ENCODE data around the gene TSSC4.

TSSC4 gene

DNA sequence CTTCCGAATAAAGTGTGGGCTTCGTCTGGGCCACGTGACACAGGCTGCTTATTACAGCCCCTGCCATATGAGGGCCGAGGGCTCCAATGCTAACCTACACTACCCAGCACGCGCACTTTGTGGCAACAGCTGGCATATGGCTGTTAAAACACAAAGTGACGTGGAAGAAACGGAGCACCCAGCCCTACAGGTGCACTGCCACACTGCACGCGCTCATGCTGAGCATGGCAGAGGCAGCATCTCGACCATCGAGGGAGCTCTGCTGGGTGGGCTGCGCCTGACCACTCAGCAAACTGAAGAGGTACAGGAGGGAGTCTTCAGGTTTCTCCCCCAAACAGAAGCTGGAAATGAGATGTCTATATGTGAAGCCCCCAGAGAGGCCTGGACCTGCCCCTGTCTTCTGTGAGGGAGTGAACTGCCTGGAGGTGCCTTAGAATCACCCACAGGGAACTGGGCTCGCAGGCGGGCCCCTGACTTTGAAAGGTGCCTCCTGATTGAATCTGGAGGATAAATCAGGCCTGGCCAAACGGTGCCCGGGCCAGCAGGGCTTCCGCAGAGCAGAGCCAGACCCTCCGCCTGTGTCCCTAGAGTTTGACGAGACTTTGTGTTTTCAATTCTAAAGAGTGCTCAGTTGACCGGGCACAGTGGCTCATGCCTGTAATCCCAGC, 18.3 kb downstream of the TSSC4 start:
- no peak for DNase-seq (ENCODE audit: low read depth)

DNA sequence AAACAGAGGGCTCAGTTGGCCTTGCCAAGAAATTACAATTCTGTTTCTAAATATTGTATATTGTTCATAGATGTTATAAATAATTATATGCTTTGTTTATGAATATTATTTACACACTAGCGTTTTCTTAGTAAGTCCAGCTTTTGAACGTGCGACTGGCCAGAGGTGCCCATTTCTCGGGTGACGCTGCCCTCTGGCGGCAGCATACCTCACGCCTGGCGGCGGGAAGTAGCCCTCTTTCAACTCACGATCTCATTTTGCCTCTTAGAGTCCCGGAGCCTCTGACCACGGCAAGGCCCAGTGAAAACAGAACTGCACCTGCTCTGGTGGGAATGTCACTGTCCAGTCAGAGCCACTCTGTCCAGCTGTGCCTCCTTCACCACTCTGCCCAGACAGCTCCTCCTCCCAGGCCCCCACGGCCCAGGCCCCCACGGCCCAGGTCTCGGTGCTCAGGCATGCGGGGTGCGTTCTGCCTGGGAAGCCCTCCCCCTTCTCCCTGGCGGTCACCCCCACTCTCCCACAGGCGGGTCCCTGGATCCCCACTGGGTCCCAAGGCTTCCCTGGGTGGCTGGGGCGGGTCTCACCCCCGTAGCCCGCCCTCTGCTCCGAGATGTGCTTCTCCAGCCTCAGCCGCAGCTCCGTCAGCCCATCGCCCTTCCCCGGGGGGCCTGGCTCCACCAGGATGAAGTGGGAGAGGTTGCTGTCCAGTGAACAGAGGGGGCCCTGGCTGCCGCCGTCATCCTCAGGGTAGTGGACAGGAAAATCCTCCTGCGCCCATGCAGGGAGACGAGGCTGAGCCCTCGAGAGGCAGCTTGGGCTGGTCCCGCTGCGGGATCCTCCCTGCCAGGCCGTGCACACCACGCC, 19.3 kb downstream of the TSSC4 start:
- DNase-seq (ENCODE audit: low read depth): peak; percentile 36

DNA sequence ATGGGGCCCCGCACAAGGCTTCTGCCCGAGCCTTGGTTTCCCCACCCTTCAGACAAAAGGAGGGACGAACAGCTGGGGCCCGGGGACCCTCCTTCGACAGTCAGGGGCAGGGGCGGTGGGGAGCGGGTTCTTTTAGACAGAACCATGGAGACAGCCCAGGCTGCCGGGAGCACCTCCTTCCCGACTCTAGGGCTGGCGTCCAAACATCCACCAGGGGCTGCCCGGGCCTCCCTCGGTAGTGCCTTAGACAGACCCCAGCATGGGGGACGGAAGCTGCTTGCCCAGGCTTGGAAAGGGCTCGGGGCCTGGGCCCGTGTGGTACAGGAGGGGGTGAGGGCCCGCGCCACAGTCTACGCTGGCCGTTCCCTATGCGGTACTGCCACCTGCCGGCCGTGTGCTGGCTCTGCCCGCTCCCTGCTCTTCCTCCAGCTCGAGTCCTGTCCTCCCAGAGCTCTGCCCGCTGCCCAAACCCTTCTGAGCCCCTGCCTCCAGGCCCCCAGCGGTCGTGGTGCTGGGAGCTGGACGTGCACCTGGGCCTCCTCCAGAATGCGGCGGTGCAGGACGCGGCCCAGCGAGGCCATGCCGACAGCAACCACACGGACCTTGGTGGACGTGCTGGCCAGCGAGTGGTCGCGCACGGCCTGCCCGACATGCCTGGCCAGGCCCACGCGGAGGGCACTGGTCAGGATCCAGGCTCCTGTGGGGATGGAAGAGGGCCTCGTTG, 20.1 kb downstream of the TSSC4 start:
- peak; percentile 52 for DNase-seq (ENCODE audit: low read depth)

DNA sequence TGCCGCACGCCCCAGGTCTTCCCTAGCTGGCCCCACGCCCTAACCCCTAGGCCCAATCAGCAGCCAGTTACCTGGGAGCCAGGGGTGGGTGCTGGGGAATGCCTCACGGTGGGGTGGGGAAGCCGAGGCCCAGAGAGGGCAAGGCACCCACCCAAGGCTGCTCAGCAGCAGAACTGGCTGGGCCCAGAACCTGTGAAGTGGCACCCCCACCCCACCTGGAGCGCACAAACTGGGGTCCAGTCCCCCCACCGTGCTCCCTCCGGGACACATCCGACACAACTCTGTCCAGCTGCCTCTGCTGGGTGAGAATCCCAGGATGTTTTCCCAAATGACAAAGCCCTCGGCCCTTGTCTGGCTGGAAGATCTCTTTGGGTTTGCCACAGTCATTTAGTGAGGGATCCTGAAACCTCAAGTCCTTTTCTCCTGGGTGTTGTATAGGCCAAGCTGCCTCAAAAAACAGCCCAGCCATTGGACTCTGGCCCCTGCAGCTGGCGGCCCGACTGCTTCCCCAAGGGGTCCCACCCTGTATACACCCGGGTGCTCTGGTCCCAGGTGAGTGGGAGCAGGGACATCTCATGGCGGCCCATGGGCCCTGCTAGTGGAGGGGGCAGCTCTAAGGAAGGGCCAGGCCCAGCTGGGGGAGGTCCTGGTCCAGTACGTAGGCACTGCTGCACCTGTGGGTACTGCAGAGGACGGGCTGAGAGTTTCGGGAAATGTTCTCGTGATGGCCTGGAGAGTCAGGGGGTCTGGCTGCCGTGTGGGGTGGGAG, 20.9 kb downstream of the TSSC4 start:
- no peak for DNase-seq (ENCODE audit: low read depth)

DNA sequence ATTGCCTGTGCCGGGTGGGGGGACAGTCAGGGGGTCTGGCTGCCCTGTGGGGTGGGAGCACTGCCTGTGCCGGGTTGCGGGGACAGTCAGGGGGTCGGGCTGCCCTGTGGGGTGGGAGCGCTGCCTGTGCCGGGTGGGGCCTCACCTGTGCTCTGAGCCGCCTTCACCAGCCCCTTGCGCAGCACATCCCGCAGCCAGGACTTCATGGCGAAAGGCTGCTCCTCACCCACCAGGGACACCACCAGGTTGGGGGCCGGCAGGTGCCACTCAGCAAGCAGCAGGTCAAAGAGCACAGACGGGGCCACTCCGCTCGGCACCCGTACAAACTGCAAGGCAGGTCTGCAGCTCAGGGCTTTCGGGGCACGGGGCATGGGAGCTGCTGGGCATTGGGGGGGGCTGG, 21.4 kb downstream of the TSSC4 start:
- no peak for DNase-seq (ENCODE audit: low read depth)

DNA sequence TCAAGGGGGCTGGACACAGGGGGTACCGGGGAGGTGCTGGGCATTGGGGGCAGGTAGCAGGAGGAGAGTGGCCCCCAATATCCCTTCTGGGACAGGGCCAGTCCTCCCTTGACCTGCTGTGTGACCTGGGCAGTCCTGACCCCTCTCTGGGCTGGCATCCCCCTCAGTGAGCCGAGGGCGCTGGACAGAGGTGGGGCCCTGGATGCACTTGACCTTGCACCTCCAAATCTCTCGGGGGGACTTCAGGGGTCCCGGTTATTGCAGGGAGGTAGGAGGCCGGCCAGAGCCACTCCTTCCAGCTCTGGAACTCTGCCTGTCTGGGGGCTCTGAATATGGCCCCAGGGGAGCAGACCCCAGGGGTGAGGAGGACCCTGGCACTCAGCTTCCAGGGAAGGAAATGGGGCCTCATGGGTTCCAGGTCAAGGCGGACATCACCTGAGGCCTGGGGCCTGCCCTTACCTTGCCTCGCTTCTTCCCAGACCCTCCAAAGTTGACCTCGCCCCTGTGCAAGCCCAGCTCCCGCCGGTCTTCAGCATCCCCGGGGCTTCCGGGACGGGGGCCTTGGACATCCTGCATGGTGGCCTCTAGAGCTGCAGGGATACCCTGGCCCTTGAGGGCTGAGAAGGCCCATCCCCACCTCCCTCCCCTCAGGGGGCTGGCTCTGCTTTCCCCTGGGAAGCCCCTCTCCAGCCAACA, 22.1 kb downstream of the TSSC4 start:
- DNase-seq (ENCODE audit: low read depth): no peak

DNA sequence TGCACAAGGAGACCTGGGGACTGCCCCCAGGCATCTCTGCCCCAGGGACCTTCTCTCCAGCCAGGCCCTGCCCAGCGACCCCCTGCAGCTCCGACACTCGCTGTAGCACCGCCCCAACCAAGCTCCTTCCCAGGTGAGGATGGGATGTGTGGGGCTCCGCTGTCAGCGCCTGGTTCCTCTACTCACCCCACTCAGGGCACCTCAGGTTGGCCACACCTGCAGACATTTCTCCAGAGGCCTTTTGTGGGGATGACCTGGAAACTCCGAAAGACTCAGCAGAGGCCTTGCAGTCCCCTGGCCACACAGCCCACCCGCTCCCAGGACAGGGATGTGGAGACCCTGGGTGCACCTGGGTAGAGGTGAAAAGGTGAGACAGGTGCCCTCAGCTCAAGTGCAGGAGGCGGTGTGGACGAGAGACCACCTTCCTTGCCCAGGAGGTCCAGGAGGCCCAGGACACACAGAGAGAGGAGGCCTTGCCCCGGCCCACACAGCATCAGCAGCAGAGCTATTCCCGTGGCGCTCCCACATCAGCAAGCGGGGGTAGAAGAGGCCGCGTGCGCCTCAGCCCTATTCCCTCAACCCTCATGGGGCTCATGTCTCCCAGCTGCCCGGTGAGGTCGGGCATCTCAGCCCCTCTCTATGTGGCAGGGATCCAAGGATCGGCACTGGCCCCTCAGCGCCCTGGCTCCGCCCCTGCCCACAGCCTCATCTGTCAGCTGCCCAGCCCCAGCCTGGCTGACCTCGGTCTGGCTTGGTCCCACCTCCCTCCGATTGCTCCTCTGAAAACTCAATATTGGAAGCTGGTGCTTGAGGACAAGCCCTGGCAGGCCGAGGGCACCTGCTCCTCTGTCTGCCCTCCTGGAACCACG, 22.8 kb downstream of the TSSC4 start:
- no peak for DNase-seq (ENCODE audit: low read depth)

DNA sequence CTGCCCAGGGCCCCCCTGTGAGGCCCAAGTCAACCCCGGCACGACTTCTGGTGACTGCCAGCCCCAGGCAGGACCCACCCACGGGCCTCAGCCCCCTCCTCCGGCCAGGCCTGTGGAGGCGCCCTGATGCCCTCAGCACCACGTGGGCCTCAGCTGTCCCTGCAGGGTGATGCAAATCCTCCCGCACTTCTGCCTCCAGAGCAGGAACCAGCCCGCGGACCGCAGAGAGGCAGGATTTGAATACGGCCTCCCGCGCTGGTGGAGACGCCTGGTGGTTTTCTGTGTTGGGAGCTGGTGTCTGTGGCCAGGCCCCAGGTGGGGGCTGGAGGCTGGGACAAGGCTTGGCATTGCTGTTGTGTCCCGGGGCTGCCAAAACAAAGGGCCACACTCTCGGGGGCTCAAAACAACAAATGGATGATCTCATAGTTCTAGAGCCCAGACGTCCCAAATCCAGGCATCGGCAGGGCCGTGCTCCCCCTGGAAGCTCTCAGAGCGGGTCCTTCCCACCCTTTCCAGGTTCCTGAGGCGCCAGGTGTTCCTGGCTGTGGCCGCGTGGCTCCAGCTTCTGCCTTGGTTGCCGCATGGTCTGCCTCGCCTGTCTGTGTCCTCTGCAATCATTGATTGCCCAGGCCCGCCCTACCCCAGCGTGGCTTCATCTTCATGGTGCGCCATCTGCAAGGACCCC, 24.4 kb downstream of the TSSC4 start:
- DNase-seq (ENCODE audit: low read depth): no peak

DNA sequence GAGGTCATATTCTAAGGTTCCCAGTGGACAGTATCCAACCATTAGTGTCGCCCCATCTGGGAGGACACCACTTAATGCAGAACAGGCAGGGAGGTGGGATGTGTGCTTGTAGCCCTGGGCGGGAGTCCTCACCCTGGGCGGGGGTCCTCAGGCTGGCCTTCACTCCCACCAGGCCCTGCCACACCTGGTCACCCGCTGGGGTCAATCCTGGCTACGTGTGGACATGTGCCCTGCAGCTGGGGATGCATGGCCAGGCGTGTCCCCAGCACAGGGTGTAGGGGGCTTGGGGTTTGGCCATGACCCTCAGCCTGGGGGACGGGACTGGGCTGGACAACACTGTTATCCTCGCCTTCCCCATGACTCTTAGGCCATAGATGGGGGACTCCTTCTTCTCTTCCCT, 25.0 kb downstream of the TSSC4 start:
- DNase-seq (ENCODE audit: low read depth): no peak

DNA sequence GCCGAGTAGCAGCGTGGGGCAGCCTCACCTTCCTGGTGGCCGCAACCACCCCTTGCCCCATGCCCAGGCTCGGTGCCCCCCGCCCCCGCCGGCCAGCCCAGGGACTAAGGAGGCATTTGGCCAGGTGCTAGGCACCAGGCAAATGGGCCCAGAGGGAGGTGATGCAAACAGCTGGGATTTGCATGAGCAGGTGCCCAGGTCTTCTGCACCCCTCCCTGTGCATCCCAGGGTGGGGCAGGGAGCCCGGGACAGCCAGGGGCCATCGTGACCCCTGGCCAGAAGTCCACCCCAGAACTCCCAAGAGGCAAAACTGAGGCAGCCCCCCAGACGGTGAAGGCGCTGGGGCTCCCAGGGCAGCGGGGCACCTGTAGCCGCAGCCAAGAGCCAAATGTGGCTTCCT, 25.7 kb downstream of the TSSC4 start:
- DNase-seq (ENCODE audit: low read depth): no peak

DNA sequence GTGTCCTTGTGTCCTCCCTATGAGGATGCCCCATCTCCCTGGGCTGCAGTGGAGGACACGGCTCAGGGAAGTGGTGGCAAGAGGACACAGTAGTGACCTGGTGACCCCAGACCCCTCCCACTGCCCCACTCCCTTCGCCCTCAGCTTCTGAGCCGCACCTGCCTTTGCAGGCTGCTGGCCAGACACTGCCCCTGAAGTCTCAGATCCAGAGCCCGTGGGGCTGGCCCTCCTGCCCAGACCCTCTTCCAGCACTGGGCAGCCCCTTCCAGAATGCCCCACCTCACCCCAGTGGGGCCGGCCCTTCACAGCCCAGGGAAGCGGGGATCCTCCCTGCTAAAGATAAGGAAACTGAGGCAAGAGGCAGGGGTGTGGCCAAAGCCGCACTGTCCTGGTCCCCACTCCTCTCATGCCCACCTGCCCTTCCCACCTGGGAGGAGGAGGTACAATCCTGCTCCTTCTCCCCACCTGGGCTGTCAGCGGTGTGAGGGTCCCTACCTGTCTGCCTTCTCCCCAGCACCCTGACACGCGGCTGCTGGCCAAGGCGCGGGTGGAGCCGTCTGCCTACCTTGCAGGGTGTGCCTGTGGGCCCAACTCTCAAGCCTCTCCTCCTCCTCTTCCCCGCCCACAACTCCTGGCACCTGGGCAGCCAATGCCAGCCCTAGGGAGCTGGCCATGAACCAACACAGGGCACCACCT, 26.4 kb downstream of the TSSC4 start:
- no peak for DNase-seq (ENCODE audit: low read depth)

DNA sequence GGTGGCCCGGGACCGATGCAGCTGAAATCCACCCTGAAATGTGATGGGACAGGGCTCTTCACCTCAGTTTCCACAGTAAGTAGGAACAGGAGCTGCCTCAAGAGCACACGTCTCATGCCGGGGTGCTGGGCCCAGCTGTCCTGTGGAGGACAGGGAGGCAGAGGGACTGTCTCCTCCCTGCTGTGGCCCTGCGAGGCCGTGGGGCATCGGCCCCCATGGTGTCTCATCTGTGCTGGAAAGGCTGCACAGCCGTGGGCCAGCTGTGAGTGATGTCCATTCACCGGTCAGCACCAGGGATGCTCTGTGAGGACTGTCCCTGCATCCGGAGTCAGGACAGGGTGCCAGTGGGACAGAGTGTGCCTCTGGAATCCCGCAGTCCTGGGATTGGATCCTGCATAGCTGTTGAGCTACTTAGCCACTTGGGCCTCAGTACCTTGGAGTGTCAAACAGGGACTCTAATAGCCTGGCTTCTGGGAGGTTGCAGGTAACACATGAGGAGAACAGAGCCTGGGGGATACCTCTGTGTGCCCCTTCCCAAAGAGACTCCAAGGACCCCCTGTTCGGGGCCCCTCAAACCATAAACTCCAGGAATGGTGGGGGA, 27.3 kb downstream of the TSSC4 start:
- no peak for DNase-seq (ENCODE audit: low read depth)

DNA sequence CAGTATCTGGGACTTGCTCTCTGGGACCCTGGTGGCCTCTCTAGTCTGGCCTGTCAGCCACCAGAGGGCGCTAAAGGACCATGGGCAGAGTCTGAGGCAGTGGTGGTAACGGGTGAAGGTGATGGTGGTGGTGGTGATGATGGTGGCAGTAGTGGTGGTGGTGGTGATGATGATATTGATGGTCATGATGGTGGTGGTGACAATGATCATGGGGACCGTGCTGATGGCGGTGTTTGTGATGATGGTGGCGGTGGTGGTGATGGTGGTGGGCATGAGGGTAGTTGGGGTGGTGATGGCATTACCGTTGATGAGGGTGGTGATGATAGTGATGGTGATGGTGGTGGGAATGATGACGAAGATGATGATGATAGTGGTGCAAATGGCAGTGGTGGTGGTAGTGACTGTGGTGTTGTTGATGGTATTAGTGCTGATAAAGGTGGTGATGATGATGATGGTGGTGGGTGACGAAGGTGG, 27.8 kb downstream of the TSSC4 start:
- peak; percentile 79 for DNase-seq (ENCODE audit: low read depth)

DNA sequence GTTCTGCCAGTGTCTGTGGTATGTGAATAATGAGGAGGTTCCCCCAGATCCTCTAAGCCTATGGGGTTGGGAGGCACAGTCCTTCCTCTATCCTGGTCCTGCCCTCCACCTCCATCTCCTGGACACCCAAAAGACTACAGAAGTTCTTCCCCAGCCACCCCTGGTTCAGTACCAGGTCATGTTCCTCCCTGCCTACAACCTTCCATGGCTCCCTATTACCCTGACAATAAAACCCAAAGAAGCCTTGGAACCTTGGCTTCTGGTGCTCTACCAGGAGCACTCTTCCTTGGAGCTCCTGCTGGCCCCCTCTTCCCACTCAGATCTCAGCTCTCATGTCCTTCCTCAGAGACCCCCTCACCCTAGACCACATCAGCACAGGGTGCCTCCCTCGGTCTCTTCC, 30.8 kb downstream of the TSSC4 start:
- no peak for DNase-seq (ENCODE audit: low read depth)

DNA sequence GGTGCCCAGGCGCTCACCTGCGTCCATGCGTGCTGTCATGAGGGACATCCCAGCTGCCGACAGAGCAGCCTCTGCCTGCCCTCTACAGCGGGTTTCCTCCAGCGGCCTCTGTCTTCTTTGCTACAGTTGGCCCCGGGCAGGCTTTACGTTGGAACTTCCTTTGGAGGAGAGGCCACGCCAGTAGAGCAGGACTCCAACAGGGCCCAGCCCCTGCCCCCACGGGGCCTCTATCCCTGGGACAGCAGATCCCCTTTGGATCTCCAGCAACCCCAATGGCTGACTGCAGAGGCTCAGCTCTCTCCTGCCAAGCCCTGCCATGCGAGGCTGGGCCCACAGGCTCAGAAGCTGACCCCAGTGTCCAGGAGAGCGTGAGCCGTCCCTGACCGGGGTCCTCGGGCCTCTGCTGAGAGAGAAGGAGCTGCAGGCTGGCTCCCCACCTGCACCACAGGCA, 31.6 kb downstream of the TSSC4 start:
- no peak for DNase-seq (ENCODE audit: low read depth)

DNA sequence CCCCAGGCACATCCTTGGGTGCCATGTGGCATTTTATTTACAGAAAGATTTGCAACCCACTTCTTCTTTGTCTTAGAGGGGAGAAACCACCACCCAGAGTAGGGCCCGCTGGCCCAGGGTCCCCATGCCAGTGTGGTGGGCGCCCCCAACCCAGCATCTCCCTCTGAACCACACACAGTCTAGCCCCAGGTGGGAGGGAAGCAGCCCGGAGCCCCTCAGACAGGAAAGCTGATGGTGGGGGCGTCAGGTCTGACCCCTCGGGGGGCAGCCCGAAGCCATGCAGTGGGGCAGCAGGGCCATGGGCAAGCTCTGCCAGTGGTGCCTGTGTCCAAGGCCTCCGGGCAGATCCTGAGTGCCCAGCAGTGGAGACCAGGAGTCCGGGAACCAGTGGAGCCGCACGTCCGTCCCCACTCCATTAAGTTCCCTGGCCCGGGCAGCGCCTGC, 32.1 kb downstream of the TSSC4 start:
- DNase-seq (ENCODE audit: low read depth): no peak

DNA sequence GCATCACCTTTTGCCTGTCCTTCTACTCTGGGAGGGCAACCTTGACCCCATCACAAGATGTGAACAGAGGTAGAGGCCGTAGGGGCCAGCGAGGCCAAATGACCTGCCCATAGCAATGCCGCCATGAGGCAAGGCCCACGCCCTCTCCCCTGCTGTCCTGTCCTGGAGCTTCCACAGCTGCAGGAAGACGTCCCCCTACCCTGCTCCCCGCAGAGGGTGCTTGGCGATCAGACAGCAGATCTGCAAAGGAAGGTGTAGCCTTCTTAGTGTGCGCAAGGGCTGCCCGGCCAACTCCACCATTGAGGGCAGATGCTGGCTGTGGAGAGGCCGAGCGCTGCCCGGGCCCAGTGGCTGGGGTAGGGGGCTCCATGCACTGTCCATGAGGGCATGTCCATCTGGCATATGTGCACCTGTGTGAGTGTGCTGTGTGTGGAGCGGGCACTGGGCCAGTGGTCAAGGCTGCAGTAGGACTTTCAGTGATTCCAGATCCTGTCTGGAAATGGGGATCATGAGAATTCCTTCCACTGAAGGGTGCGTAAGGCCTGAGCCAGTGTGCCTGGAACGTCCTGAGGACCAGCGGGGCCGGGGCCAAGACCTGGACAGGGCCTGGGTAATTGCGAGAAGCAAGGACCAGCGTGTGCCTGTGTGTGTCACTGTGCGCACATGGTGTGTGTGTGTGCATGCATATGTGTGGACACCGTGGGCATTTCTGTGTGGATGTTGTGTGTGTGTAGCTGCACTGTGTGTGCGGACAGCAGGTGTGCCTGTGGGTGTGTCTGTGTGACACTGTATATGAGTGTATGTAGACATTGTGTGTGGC, 32.8 kb downstream of the TSSC4 start:
- DNase-seq (ENCODE audit: low read depth): no peak

DNA sequence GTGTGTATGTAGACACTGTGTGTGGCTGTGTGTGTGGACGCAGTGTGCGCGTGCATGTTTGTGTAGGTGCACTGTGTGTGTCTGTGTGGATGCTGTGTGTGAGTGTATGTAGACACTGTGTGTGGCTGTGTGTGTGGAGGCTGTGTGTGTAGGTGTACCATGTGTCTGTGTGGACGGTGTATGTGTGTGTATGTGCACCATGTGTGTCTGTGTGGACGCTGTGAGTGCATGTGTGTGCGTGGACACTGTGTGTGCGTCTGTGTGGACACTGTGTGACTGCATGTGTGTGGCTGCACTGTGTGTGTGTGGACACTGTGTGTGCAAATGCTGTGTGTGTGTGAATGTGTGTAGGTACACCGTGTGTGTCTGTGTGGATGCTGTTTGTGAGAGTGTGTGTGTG, 33.5 kb downstream of the TSSC4 start:
- DNase-seq (ENCODE audit: low read depth): no peak
